ENCODE data around the gene GPS2.
A peak's percentile ranks its signal among the peaks of the same experiment; 100 is the strongest.

Gene GPS2

DNA sequence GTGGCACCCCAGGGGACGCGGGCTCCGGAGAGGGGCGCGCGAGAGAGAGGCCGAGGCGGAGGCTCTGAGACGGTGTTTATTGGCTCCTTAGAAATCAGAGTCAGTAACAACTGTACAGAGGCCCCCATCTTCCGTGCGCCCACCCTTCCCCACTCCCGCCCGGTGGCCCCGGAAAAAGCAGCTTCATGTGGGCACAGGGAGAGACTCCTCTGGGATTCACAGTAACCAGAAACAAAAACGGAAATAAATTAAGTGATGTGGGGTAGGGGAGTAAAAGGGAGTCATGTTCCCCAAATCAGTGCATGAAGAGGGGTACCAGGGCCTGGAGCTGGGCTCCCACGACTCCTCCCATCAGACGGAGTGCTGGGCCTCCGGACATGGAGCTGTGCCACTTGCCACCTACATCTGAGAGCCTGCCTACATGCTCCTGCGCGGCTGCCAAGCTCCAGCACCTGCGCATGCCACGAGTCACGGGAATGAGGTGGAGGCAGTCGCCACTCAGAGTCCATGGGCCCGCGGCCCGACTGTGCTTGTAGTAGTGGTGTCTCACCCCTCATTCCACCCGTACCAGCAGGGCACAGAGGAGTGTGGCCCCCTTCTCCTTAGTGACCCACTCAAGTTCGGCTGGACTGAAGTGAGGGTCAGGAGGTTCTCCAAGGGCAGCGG lies 543 bp upstream of the GPS2 start:
- peaks cover 73% of the 10 kb centered on the region for H3K36me3 ChIP-seq (ENCODE audit: control insufficient read depth, insufficient read depth, low read length)
- no peaks in the 10 kb centered on the region for H3K9me3 ChIP-seq (ENCODE audit: control insufficient read depth, low read length)
- H3K4me1 ChIP-seq (ENCODE audit: control insufficient read depth, insufficient read depth, low read length, poor library complexity, severe bottlenecking) = peaks cover 28% of the 10 kb centered on the region
- peak overlapping the region; percentile 64 for H3K4me3 ChIP-seq (ENCODE audit: extremely low read depth, insufficient read depth, low read length, poor library complexity, severe bottlenecking)
- 53 to 93% methylated on average over 15 to 24 of the region's 30 CpGs for WGBS, 2 experiments (ENCODE audit: insufficient coverage in 2 of 2)
- peak overlapping the region; percentile 67 for H3K27ac ChIP-seq (ENCODE audit: low read depth, low read length, severe bottlenecking)

DNA sequence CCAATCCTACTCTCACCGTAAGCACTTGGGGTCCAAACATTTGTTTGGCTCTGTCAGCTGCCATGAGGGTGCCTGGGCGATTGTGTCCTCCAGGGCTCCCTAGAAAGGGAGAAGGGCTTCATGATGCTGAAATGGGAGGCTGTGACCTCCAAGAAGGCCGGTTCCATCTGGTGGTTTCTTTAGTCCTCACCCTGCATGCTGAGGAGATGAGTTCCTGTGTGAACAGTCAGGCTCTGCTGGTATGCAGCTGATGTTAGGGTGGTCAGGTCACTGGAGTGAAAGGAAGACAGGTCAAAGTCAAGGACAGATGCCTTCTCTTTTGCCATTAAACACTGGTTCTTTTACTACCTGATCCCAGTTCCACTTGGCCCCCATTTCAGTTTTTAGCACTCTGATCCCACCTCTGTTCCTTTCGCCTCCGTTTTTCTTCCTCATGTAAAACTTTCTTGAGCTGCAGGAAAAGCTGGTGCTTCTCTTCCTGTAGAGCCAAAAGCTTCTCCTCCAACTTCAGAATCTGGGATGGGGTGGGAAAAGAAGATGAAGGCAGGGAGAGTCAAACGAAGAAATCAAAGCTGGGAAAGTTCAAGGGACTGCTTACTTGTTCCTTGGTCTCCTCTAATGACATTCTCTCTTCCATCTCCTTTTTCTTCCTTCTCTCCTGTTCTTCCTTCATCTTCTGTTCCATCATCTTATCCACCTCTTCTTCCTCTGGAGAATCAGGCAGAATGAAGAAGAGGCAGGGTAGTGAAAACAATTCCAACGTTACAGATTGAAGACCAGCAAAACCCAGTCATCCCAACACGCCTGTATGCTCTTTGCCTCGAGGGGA lies 1.1 kb downstream of the GPS2 start:
- H3K27ac ChIP-seq (ENCODE audit: low read depth, low read length, severe bottlenecking) = peak overlapping the region; percentile 67

DNA sequence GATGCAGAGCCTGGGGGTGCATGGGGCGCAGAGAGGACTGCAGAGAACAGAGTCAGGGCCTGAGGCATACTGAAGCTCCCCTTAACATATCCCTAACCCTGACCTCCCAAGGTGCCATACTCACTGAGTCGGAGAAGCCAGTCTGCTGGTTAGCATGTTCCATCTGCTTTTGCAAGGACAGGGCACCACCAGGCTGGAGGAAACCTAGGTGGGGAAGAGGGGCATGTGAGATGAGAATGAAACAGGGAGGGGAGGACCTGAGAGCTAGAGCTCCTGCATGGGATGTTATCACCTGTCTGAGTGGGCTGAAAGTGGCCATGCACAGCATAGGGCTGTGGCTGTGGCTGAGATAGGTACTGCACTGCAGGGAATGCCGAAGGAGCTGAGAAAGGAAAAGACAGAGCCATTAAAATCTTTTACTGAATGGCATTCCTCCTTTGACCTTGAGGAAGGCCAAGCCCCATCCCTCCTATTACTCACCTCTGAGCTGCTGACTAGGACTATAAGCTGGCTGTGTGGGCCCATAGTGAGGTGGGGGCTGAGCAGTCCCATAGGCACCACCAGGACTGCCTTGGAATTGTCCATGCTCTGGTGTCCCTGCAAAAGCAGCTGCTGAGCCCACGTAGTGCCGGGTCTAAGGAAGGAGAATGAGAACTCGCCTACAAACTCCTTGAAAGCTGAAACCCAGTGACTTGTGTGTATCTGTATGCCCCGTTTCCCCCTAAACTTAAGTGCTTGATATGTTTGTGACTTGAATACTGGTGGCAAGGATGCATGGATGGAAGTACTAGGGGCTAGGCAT lies 1.9 kb downstream of the GPS2 start:
- Histone ChIP-seq H3K27ac (ENCODE audit: low read depth, low read length, severe bottlenecking) (peak overlapping the region; percentile 67), H3K4me3 (ENCODE audit: extremely low read depth, insufficient read depth, low read length, poor library complexity, severe bottlenecking) (no peak overlapping the region), H3K36me3 (ENCODE audit: control insufficient read depth, insufficient read depth, low read length) (peaks cover 74% of the 10 kb centered on the region), H3K4me1 (ENCODE audit: control insufficient read depth, insufficient read depth, low read length, poor library complexity, severe bottlenecking) (peaks cover 34% of the 10 kb centered on the region), H3K9me3 (ENCODE audit: control insufficient read depth, low read length) (no peaks in the 10 kb centered on the region)
- 91 to 95% methylated on average over 6 to 7 of the region's 7 CpGs for WGBS, 2 experiments (ENCODE audit: insufficient coverage in 2 of 2)

More for the DNA sequence above, 1.1 kb downstream of the GPS2 start:
- peaks cover 34% of the 10 kb centered on the region for H3K4me1 ChIP-seq (ENCODE audit: control insufficient read depth, insufficient read depth, low read length, poor library complexity, severe bottlenecking)
- 33 to 55% methylated on average over 4 to 7 of the region's 9 CpGs for WGBS, 2 experiments (ENCODE audit: insufficient coverage in 2 of 2)
- no peaks in the 10 kb centered on the region for H3K9me3 ChIP-seq (ENCODE audit: control insufficient read depth, low read length)
- peaks cover 79% of the 10 kb centered on the region for H3K36me3 ChIP-seq (ENCODE audit: control insufficient read depth, insufficient read depth, low read length)
- H3K4me3 ChIP-seq (ENCODE audit: extremely low read depth, insufficient read depth, low read length, poor library complexity, severe bottlenecking) = peak overlapping the region; percentile 64

DNA sequence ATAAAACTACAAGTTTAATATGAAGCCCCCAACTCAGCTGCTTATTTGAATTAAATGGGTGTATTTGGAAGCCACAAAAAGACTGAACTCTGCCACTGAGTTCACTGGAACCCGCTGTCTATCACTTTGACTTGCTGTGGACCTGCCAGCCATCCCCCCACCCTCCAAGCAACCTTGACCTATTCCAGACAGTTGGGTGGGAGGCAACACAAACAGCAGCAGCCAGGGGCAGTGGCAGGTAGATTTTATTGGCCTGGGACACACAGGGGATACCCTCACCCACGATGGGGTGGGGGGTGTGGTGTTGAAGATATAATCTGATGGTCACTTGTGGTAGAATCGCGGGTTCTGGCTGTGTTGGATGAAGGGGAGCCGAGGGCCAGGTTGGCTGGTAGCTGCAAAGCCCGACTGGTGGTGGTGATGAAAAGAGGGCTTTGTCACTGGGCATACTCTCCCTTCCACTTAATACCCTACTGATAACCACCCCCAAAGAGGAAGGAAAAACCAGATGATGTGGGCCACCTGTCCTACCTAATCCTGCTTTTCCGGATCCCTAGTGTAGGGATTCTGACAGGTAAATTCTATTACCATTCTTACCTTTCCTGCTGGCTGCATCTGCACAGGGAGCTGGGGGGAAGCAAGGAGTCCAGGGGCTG lies 2.6 kb downstream of the GPS2 start:
- peaks cover 34% of the 10 kb centered on the region for H3K4me1 ChIP-seq (ENCODE audit: control insufficient read depth, insufficient read depth, low read length, poor library complexity, severe bottlenecking)
- no peak overlapping the region for H3K27ac ChIP-seq (ENCODE audit: low read depth, low read length, severe bottlenecking)
- H3K4me3 ChIP-seq (ENCODE audit: extremely low read depth, insufficient read depth, low read length, poor library complexity, severe bottlenecking) = no peak overlapping the region
- 88% methylated on average over 1 to 2 of the region's 7 CpGs for WGBS, 2 experiments (ENCODE audit: insufficient coverage in 2 of 2)
- no peaks in the 10 kb centered on the region for H3K9me3 ChIP-seq (ENCODE audit: control insufficient read depth, low read length)
- peaks cover 67% of the 10 kb centered on the region for H3K36me3 ChIP-seq (ENCODE audit: control insufficient read depth, insufficient read depth, low read length)

DNA sequence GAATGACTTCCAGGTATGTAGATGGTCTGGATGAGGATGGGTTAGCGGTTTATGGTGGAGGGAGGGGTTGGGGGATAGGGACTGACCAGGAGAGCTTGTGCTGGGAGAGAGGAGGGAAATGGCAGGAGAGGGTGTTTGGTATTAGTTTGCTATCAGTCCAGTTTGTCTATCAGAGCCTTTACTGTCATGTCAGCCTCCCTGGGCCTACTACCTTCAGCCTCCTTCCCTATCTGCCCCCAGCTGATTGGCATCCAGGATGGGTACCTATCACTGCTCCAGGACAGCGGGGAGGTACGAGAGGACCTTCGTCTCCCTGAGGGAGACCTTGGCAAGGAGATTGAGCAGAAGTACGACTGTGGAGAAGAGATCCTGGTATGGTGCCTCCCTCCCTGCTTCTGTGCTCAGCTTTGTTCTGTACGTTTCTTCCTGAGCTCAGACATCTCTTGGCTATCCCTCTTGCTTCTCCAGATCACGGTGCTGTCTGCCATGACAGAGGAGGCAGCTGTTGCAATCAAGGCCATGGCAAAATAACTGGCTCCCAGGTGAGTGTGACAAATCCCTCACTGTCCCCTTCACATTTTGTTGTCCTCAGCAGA lies 4.0 kb downstream of the GPS2 start:
- H3K4me3 ChIP-seq (ENCODE audit: extremely low read depth, insufficient read depth, low read length, poor library complexity, severe bottlenecking) = no peak overlapping the region
- H3K4me1 ChIP-seq (ENCODE audit: control insufficient read depth, insufficient read depth, low read length, poor library complexity, severe bottlenecking) = peaks cover 34% of the 10 kb centered on the region
- no peaks in the 10 kb centered on the region for H3K9me3 ChIP-seq (ENCODE audit: control insufficient read depth, low read length)
- no peak overlapping the region for H3K27ac ChIP-seq (ENCODE audit: low read depth, low read length, severe bottlenecking)
- WGBS, 2 experiments (ENCODE audit: insufficient coverage in 2 of 2) = 91 to 97% methylated on average over 5 to 7 of the region's 7 CpGs
- peaks cover 60% of the 10 kb centered on the region for H3K36me3 ChIP-seq (ENCODE audit: control insufficient read depth, insufficient read depth, low read length)

DNA sequence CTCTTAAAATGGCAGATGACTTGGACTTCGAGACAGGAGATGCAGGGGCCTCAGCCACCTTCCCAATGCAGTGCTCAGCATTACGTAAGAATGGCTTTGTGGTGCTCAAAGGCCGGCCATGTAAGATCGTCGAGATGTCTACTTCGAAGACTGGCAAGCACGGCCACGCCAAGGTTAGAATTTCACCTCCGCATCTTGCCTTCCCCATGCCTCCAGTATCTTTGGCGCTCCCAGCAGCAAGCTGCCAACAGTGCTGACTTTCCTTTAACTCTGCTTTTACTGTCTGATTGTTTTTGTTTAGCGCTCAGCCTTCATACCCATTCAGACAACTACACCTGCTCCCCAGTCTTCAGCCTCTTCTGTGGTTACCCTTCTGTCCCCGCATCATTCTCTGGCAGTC lies 5.5 kb downstream of the GPS2 start:
- Histone ChIP-seq H3K36me3 (ENCODE audit: control insufficient read depth, insufficient read depth, low read length) (peaks cover 52% of the 10 kb centered on the region), H3K27ac (ENCODE audit: low read depth, low read length, severe bottlenecking) (no peak overlapping the region), H3K4me1 (ENCODE audit: control insufficient read depth, insufficient read depth, low read length, poor library complexity, severe bottlenecking) (peaks cover 26% of the 10 kb centered on the region), H3K9me3 (ENCODE audit: control insufficient read depth, low read length) (no peaks in the 10 kb centered on the region), H3K4me3 (ENCODE audit: extremely low read depth, insufficient read depth, low read length, poor library complexity, severe bottlenecking) (peak overlapping the region; percentile 90)
- 95 to 97% methylated on average over 10 to 12 of the region's 12 CpGs for WGBS, 2 experiments (ENCODE audit: insufficient coverage in 2 of 2)

DNA sequence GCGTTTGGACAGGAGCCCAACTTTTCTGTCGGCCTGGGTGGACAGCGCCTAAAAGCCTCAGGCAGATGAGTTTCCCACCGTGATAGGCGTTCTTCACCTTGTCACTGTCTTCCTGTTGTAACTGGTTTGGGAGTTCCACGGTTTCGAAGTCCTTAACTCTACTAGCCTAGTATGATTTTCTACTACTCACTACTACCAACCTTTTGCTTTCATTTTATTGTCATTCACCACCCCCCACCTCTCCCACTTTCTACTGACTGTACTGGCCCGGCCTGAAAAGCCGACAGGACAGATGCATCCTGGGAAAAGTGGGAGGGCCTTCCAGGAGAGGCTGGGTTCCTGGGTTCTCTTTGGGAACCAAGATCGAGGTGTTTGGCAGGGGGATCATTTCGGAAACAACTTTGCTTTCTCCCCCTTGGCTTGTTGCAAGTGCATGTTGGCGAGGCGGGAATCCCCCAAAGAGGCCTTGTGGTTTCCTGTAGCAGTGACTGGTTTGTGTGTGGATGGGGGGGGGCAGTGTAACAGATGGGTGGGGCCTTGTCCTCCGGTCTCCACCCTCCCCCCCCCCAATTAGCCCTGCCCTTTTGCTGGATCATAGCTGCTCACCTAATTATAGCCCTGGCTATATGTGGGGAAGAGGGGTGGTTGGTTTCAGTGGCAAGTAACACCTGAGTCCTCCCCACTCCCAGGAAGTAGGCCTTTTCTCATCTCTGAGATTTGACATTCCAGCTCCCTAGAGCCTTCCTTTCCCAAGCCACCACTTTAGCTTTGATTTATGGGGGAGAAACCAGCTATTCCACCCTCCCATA lies 6.3 kb downstream of the GPS2 start:
- Histone ChIP-seq H3K36me3 (ENCODE audit: control insufficient read depth, insufficient read depth, low read length) (peaks cover 49% of the 10 kb centered on the region), H3K27ac (ENCODE audit: low read depth, low read length, severe bottlenecking) (peak overlapping the region; percentile 95), H3K9me3 (ENCODE audit: control insufficient read depth, low read length) (no peaks in the 10 kb centered on the region), H3K4me3 (ENCODE audit: extremely low read depth, insufficient read depth, low read length, poor library complexity, severe bottlenecking) (peak overlapping the region; percentile 90), H3K4me1 (ENCODE audit: control insufficient read depth, insufficient read depth, low read length, poor library complexity, severe bottlenecking) (peaks cover 19% of the 10 kb centered on the region)
- 0 to 2% methylated on average over 10 to 11 of the region's 14 CpGs for WGBS, 2 experiments (ENCODE audit: insufficient coverage in 2 of 2)

DNA sequence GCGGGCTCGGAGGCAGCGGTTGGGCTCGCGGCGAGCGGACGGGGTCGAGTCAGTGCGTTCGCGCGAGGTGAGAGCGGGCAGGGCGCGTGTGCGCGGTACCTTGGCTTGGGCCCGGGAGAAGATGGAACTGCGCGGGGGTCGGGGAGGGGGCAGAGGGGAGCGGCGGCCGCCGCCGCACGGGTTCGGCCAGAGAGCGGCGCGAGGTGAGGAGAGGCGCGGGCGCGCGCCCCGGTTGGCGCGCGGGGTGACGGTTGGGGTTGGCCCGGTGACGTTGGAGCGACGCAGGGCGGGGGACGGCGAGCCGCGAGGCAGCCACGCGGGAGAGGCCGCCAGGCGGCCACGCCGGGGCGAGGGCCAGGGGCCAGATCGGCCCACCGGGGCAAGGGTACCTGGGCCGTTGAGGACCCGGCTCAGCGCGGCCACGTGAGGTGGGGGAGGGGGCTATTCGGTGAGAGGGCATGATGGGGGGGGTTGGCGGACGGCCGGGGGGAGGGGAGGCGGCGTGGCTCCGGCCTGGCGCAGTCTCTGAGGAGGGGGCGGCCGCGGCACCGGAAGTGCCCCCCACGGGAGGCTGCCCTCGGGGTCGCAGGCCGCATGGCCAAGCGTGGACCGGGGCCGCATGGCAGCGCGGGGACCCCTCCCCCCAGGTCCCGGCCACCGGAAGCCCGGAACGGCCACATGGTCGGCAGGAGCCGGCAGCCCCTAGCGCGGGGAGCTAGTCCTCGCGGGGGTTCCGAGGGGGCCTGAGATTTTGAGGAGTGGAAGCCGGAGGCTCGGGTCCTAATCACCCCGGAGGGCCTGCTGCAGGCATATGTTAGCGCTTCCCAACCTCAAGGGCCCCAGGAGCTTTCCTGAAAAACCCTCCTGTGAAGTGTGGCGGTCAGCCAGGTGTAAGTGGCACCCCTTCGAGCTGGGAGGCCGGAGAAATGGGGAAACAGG lies 7.2 kb downstream of the GPS2 start:
- Histone ChIP-seq H3K9me3 (ENCODE audit: control insufficient read depth, low read length) (no peaks in the 10 kb centered on the region), H3K4me1 (ENCODE audit: control insufficient read depth, insufficient read depth, low read length, poor library complexity, severe bottlenecking) (peaks cover 12% of the 10 kb centered on the region), H3K36me3 (ENCODE audit: control insufficient read depth, insufficient read depth, low read length) (peaks cover 40% of the 10 kb centered on the region), H3K4me3 (ENCODE audit: extremely low read depth, insufficient read depth, low read length, poor library complexity, severe bottlenecking) (peak overlapping the region; percentile 90), H3K27ac (ENCODE audit: low read depth, low read length, severe bottlenecking) (peak overlapping the region; percentile 95)
- WGBS, 2 experiments (ENCODE audit: insufficient coverage in 2 of 2) = 1% methylated on average over 36 to 65 of the region's 104 CpGs
